ENCODE data around the gene SDF4.

The SDF4 gene

GRCh38 chr1:1173061-1173792 is 58.6 kb downstream of the SDF4 start:
- TF ChIP-seq YY1 (IDR thresholded peaks at IDR 0.05; ENCODE audit: low read depth) (no peak), EP300 (IDR thresholded peaks at IDR 0.05; ENCODE audit: borderline replicate concordance) (no peak), USF1 (IDR thresholded peaks at IDR 0.05) (no peak), REST (IDR thresholded peaks at IDR 0.05; ENCODE audit: low read depth) (no peak), CEBPB (IDR thresholded peaks at IDR 0.05) (no peak), EGR1 (IDR thresholded peaks at IDR 0.05) (no peak)

GRCh38 chr1:1171546-1172340 is 60.1 kb downstream of the SDF4 start:
- TF ChIP-seq ZBTB7A (IDR thresholded peaks at IDR 0.05; ENCODE audit: low read depth) (peak; percentile 32; the same call in 1 of the 2 replicates), EGR1 (IDR thresholded peaks at IDR 0.05) (no peak)

GRCh38 chr1:1171161-1171545 is 60.6 kb downstream of the SDF4 start:
- no peak for TF ChIP-seq EGR1 (IDR thresholded peaks at IDR 0.05)
- TF ChIP-seq TCF12 (IDR thresholded peaks at IDR 0.05; ENCODE audit: low read depth): no peak
- no peak for TF ChIP-seq CREB1 (IDR thresholded peaks at IDR 0.05; ENCODE audit: low read depth)
- no peak for TF ChIP-seq YY1 (IDR thresholded peaks at IDR 0.05; ENCODE audit: low read depth)
- no peak for TF ChIP-seq REST (IDR thresholded peaks at IDR 0.05; ENCODE audit: low read depth)
- TF ChIP-seq CEBPB (IDR thresholded peaks at IDR 0.05): no peak
- no peak for TF ChIP-seq NFIC (IDR thresholded peaks at IDR 0.05)

GRCh38 chr1:1170215-1171091 is 61.3 kb downstream of the SDF4 start:
- TF ChIP-seq REST (IDR thresholded peaks at IDR 0.05; ENCODE audit: low read depth): no peak
- no peak for TF ChIP-seq USF1 (IDR thresholded peaks at IDR 0.05)
- TF ChIP-seq MAX (IDR thresholded peaks at IDR 0.05): no peak
- TF ChIP-seq CEBPB (IDR thresholded peaks at IDR 0.05): no peak
- TF ChIP-seq TEAD4 (IDR thresholded peaks at IDR 0.05): no peak
- TF ChIP-seq EP300 (IDR thresholded peaks at IDR 0.05; ENCODE audit: borderline replicate concordance): no peak
- TF ChIP-seq FOXM1 (IDR thresholded peaks at IDR 0.05; ENCODE audit: borderline replicate concordance, low read depth): no peak
- TF ChIP-seq ZBTB7A (IDR thresholded peaks at IDR 0.05; ENCODE audit: low read depth): no peak; the same call in 1 of the 2 replicates
- TF ChIP-seq TAF1 (IDR thresholded peaks at IDR 0.05; ENCODE audit: low read depth): no peak
- TF ChIP-seq TCF12 (IDR thresholded peaks at IDR 0.05; ENCODE audit: low read depth): no peak
- TF ChIP-seq CREB1 (IDR thresholded peaks at IDR 0.05; ENCODE audit: low read depth): no peak
- no peak for TF ChIP-seq RAD21 (IDR thresholded peaks at IDR 0.05; ENCODE audit: low read depth)

All from Ishikawa (cell line).